ENCODE measurements around the gene TRAF5. TPM values are rescaled to one million over a fixed set of nuclear protein-coding genes. Genes with fewer than 3 reads are reported as not detected.
"Not testable (repeated sequence)": the region's sequence is repeated elsewhere in the genome, so short reads cannot be mapped to it uniquely, and the experiment has no call there.

Gene TRAF5
- total RNA-seq, 1 donor from 2014 or later, result 4.5 TPM

GRCh38 chr1:211309617-211310016, 17.0 kb upstream of the TRAF5 start:
- no peak for TF ChIP-seq CTCF (IDR thresholded peaks at IDR 0.05; ENCODE audit: unreplicated experiment)
- DNase-seq (ENCODE audit: low spot score, unreplicated experiment), result no peak
- Mint-ChIP-seq H3K27me3 (no peaks in the 10 kb centered on the region), H3K9me3 (ENCODE audit: low read depth) (no peaks in the 10 kb centered on the region), H3K36me3 (ENCODE audit: insufficient read depth) (peaks cover 18% of the 10 kb centered on the region), H3K4me3 (ENCODE audit: low read depth) (no peak overlapping the region), H3K27ac (no peak overlapping the region), H3K4me1 (ENCODE audit: low read depth) (peaks cover 9% of the 10 kb centered on the region)

GRCh38 chr1:211313392-211313791, 13.2 kb upstream of the TRAF5 start:
- no peak for DNase-seq (ENCODE audit: low spot score, unreplicated experiment)
- peak overlapping the region; percentile 2 for H3K27ac Mint-ChIP-seq
- TF ChIP-seq CTCF (IDR thresholded peaks at IDR 0.05; ENCODE audit: unreplicated experiment), result no peak
- peaks cover 15% of the 10 kb centered on the region for H3K36me3 Mint-ChIP-seq (ENCODE audit: insufficient read depth)
- no peaks in the 10 kb centered on the region for H3K9me3 Mint-ChIP-seq (ENCODE audit: low read depth)
- H3K4me1 Mint-ChIP-seq (ENCODE audit: low read depth), result peaks cover 9% of the 10 kb centered on the region
- no peaks in the 10 kb centered on the region for H3K27me3 Mint-ChIP-seq
- no peak overlapping the region for H3K4me3 Mint-ChIP-seq (ENCODE audit: low read depth)

GRCh38 chr1:211318576-211319280, 7.9 kb upstream of the TRAF5 start:
- Mint-ChIP-seq H3K4me3 (ENCODE audit: low read depth) (no peak overlapping the region), H3K36me3 (ENCODE audit: insufficient read depth) (no peaks in the 10 kb centered on the region), H3K4me1 (ENCODE audit: low read depth) (no peaks in the 10 kb centered on the region), H3K27me3 (no peaks in the 10 kb centered on the region), H3K9me3 (ENCODE audit: low read depth) (no peaks in the 10 kb centered on the region), H3K27ac (no peak overlapping the region)
- DNase-seq (ENCODE audit: low spot score, unreplicated experiment), result no peak
- TF ChIP-seq CTCF (IDR thresholded peaks at IDR 0.05; ENCODE audit: unreplicated experiment), result no peak

GRCh38 chr1:211319892-211320291, 6.7 kb upstream of the TRAF5 start:
- no peaks in the 10 kb centered on the region for H3K4me1 Mint-ChIP-seq (ENCODE audit: low read depth)
- H3K27ac Mint-ChIP-seq, result no peak overlapping the region
- H3K27me3 Mint-ChIP-seq, result peaks cover 5% of the 10 kb centered on the region
- DNase-seq (ENCODE audit: low spot score, unreplicated experiment), result no peak
- TF ChIP-seq CTCF (IDR thresholded peaks at IDR 0.05; ENCODE audit: unreplicated experiment), result no peak
- no peaks in the 10 kb centered on the region for H3K36me3 Mint-ChIP-seq (ENCODE audit: insufficient read depth)
- no peaks in the 10 kb centered on the region for H3K9me3 Mint-ChIP-seq (ENCODE audit: low read depth)
- no peak overlapping the region for H3K4me3 Mint-ChIP-seq (ENCODE audit: low read depth)

GRCh38 chr1:211320980-211321379, 5.7 kb upstream of the TRAF5 start:
- Mint-ChIP-seq H3K4me1 (ENCODE audit: low read depth) (no peaks in the 10 kb centered on the region), H3K4me3 (ENCODE audit: low read depth) (no peak overlapping the region), H3K27ac (no peak overlapping the region), H3K27me3 (peaks cover 15% of the 10 kb centered on the region), H3K9me3 (ENCODE audit: low read depth) (no peaks in the 10 kb centered on the region), H3K36me3 (ENCODE audit: insufficient read depth) (no peaks in the 10 kb centered on the region)
- TF ChIP-seq CTCF (IDR thresholded peaks at IDR 0.05; ENCODE audit: unreplicated experiment), result no peak
- DNase-seq (ENCODE audit: low spot score, unreplicated experiment), result no peak

- not testable (repeated sequence) for H3K27ac Mint-ChIP-seq; H3K4me3 Mint-ChIP-seq (ENCODE audit: low read depth); H3K36me3 Mint-ChIP-seq (ENCODE audit: insufficient read depth); H3K4me1 Mint-ChIP-seq (ENCODE audit: low read depth); H3K9me3 Mint-ChIP-seq (ENCODE audit: low read depth); DNase-seq (ENCODE audit: low spot score, unreplicated experiment)
- H3K27me3 Mint-ChIP-seq, result peaks cover 20% of the 10 kb centered on the region
Observed at GRCh38 chr1:211321646-211322045, 5.0 kb upstream of the TRAF5 start.

Measured in progenitor cell of endocrine pancreas (in vitro differentiated cells).